Neuronal stem cell (in vitro differentiated cells): ENCODE results near the gene ACRBP.

Experiments
- DNase-seq: peaks from one replicate; pipeline ENCODE4 v3.0.0-alpha.2; 2013; ENCODE audit warnings: low spot score
- H2AFZ ChIP-seq: one replicate; pipeline ENCODE4 v1.6.1; 2013; ENCODE audit warnings: mild to moderate bottlenecking, low read length, inconsistent platforms
- H2AK5ac ChIP-seq: 2 replicates; pipeline ENCODE4 v1.6.1; 2013; ENCODE audit warnings: low read depth, mild to moderate bottlenecking, inconsistent platforms, low read length, moderate library complexity, mixed read lengths
- H2BK120ac ChIP-seq: 2 replicates; pipeline ENCODE4 v1.6.1; 2013; ENCODE audit warnings: low read depth, mild to moderate bottlenecking, inconsistent platforms, low read length, moderate library complexity, mixed read lengths
- H2BK12ac ChIP-seq: one replicate; pipeline ENCODE4 v1.6.1; 2013; ENCODE audit warnings: low read length, inconsistent platforms
- H2BK15ac ChIP-seq: 2 replicates; pipeline ENCODE4 v1.6.1; 2013; ENCODE audit warnings: mild to moderate bottlenecking, low read length, inconsistent platforms, mixed read lengths
- H2BK5ac ChIP-seq: one replicate; pipeline ENCODE4 v1.6.1; 2013; ENCODE audit warnings: inconsistent platforms, mild to moderate bottlenecking, low read length, moderate library complexity
- H3K14ac ChIP-seq: one replicate; pipeline ENCODE4 v1.6.1; 2013; ENCODE audit warnings: low read length, inconsistent platforms
- H3K18ac ChIP-seq: 2 replicates; pipeline ENCODE4 v1.6.1; 2013; ENCODE audit warnings: low read length, inconsistent platforms
- H3K23ac ChIP-seq: 2 replicates; pipeline ENCODE4 v1.6.1; 2013; ENCODE audit warnings: low read depth, mild to moderate bottlenecking, mixed read lengths, low read length, inconsistent platforms; ENCODE audit not compliant: poor library complexity
- H3K27ac ChIP-seq: replicated peaks from 3 replicates; pipeline ENCODE4 v1.5.1; 2013; ENCODE audit warnings: low read length, inconsistent platforms
- H3K27me3 ChIP-seq, 3 experiments: 2 replicates each; pipeline ENCODE4 v1.6.1; 2013; ENCODE audit warnings: low read length in 3 of 3, mild to moderate bottlenecking in 2 of 3, inconsistent platforms in 1 of 3, low read depth in 1 of 3, mixed read lengths in 1 of 3, moderate library complexity in 1 of 3; ENCODE audit not compliant: control insufficient read depth in 3 of 3, insufficient read depth in 3 of 3
- H3K36me3 ChIP-seq, 2 donors: replicated peaks in 1 of 2; 2 replicates each; pipeline ENCODE4 v1.6.1; 2013; ENCODE audit warnings: low read length in 2 of 2; ENCODE audit not compliant: control insufficient read depth in 2 of 2, insufficient read depth in 2 of 2
- H3K4ac ChIP-seq: 2 replicates; pipeline ENCODE4 v1.6.1; 2013; ENCODE audit warnings: inconsistent platforms, mild to moderate bottlenecking, low read length, moderate library complexity
- H3K4me1 ChIP-seq, 2 donors: 1 replicate in 1 of 2; 2 replicates in 1 of 2; pipeline ENCODE4 v1.6.1; 2013; ENCODE audit warnings: low read length in 2 of 2, low read depth in 1 of 2; ENCODE audit not compliant: control insufficient read depth in 2 of 2, insufficient read depth in 1 of 2
- H3K4me2 ChIP-seq: one replicate; pipeline ENCODE4 v1.6.1; 2013; ENCODE audit warnings: mild to moderate bottlenecking, low read length, inconsistent platforms; ENCODE audit not compliant: insufficient read depth, poor library complexity, severe bottlenecking
- H3K4me3 ChIP-seq, 2 donors: 2 replicates each; pipeline ENCODE4 v1.5.1; 2013; ENCODE audit warnings: low read length in 2 of 2, mild to moderate bottlenecking in 2 of 2, inconsistent platforms in 1 of 2, moderate library complexity in 1 of 2
- H3K79me1 ChIP-seq: one replicate; pipeline ENCODE4 v1.6.1; 2013; ENCODE audit warnings: low read depth, mild to moderate bottlenecking, inconsistent platforms, low read length, moderate library complexity
- H3K9ac ChIP-seq: one replicate; pipeline ENCODE4 v1.6.1; 2013; ENCODE audit warnings: mild to moderate bottlenecking, low read depth, low read length, inconsistent platforms; ENCODE audit not compliant: poor library complexity
- H3K9me3 ChIP-seq, 2 donors: replicated peaks in 1 of 2; 2 replicates each; pipeline versions ENCODE3 to v1.6.1; 2013; ENCODE audit warnings: low read length in 2 of 2, mild to moderate bottlenecking in 2 of 2, inconsistent platforms in 1 of 2, low read depth in 1 of 2, mixed read lengths in 1 of 2, moderate library complexity in 1 of 2; ENCODE audit not compliant: control insufficient read depth in 2 of 2, insufficient read depth in 1 of 2
- H4K8ac ChIP-seq: one replicate; pipeline ENCODE4 v1.6.1; 2013; ENCODE audit warnings: low read depth, mild to moderate bottlenecking, inconsistent platforms, low read length, moderate library complexity
- H4K91ac ChIP-seq: one replicate; pipeline ENCODE4 v1.6.1; 2013; ENCODE audit warnings: low read length, low read depth, mild to moderate bottlenecking, inconsistent platforms; ENCODE audit not compliant: poor library complexity
- WGBS, 2 donors: extraction: QIAGEN DNeasy Blood & Tissue Kit; methylation state at CpG; one replicate each; pipeline ENCODE4 v1.1.7; 2013; ENCODE audit warnings: missing lambda C conversion rate in 2 of 2, mixed read lengths in 1 of 2; ENCODE audit not compliant: insufficient read length in 2 of 2, insufficient replicate concordance in 1 of 2; ENCODE audit errors: extremely low coverage in 2 of 2; 5-methylcytosine and 5-hydroxymethylcytosine counted together

Gene ACRBP

GRCh38 chr12:6643569-6644256, 3.5 kb downstream of the ACRBP start:
- no peak overlapping the region for H3K27ac ChIP-seq
- H2AK5ac ChIP-seq = no peak overlapping the region
- H3K9ac ChIP-seq = no peak overlapping the region
- no peak overlapping the region for H4K8ac ChIP-seq
- H3K14ac ChIP-seq = no peak overlapping the region
- H3K23ac ChIP-seq = no peak overlapping the region
- no peak overlapping the region for H2AFZ ChIP-seq
- no peaks in the 10 kb centered on the region for H3K4me1 ChIP-seq
- H2BK120ac ChIP-seq = no peak overlapping the region
- no peak for DNase-seq
- peaks cover 2 to 21% of the 10 kb centered on the region in 2 donors for H3K36me3 ChIP-seq
- no peak overlapping the region for H3K4ac ChIP-seq
- H3K4me2 ChIP-seq = no peak overlapping the region
- H2BK12ac ChIP-seq = no peak overlapping the region
- H2BK15ac ChIP-seq = no peak overlapping the region
- no CpG with 5 or more reads among the region's 6 CpGs for WGBS, 2 donors
- H3K18ac ChIP-seq = no peak overlapping the region
- no peak overlapping the region for H4K91ac ChIP-seq
- H3K27me3 ChIP-seq = no peaks in the 10 kb centered on the region
- peaks cover 4 to 39% of the 10 kb centered on the region in 2 donors for H3K9me3 ChIP-seq
- no peak overlapping the region for H3K4me3 ChIP-seq
- H3K79me1 ChIP-seq = peaks cover 2% of the 10 kb centered on the region
- no peak overlapping the region for H2BK5ac ChIP-seq

GRCh38 chr12:6641131-6641530, 6.1 kb downstream of the ACRBP start:
- Histone ChIP-seq H2AK5ac (no peak overlapping the region), H2BK15ac (no peak overlapping the region), H3K4ac (no peak overlapping the region), H4K91ac (no peak overlapping the region), H3K36me3 (peaks cover 0 to under 1% of the 10 kb centered on the region in 2 donors), H3K4me2 (no peak overlapping the region), H3K9ac (no peak overlapping the region), H4K8ac (no peak overlapping the region), H2BK120ac (no peak overlapping the region), H3K27me3 (no peaks in the 10 kb centered on the region), H3K27ac (no peak overlapping the region), H3K9me3 (peaks cover 4 to 27% of the 10 kb centered on the region in 2 donors), H3K14ac (no peak overlapping the region), H3K18ac (no peak overlapping the region), H3K4me3 (no peak overlapping the region), H3K79me1 (peaks cover 2% of the 10 kb centered on the region), H2BK5ac (no peak overlapping the region), H3K4me1 (no peaks in the 10 kb centered on the region), H2AFZ (no peak overlapping the region), H2BK12ac (no peak overlapping the region), H3K23ac (no peak overlapping the region)
- WGBS, 2 donors = no CpG with 5 or more reads among the region's 4 CpGs
- no peak for DNase-seq

- peaks cover 4 to 26% of the 10 kb centered on the region in 2 donors for H3K9me3 ChIP-seq
- no peak overlapping the region for H2BK120ac ChIP-seq
- no peak overlapping the region for H3K4ac ChIP-seq
- no peaks in the 10 kb centered on the region for H3K36me3 ChIP-seq
- no CpG with 5 or more reads among the region's 4 CpGs for WGBS, 2 donors
- no peak overlapping the region for H2BK15ac ChIP-seq
- no peak overlapping the region for H2AK5ac ChIP-seq
- H3K4me1 ChIP-seq = peaks cover 0 to 3% of the 10 kb centered on the region in 2 donors
- H4K8ac ChIP-seq = no peak overlapping the region
- H3K79me1 ChIP-seq = peaks cover 2% of the 10 kb centered on the region
- H3K9ac ChIP-seq = no peak overlapping the region
- peak overlapping the region; percentile 13 for H3K18ac ChIP-seq
- H3K14ac ChIP-seq = no peak overlapping the region
- no peak overlapping the region for H3K27ac ChIP-seq
- no peak overlapping the region for H2BK5ac ChIP-seq
- H2AFZ ChIP-seq = no peak overlapping the region
- H3K4me2 ChIP-seq = no peak overlapping the region
- no peak overlapping the region for H2BK12ac ChIP-seq
- no peak overlapping the region for H4K91ac ChIP-seq
- no peak for DNase-seq
- H3K23ac ChIP-seq = peak overlapping the region; percentile 20
- H3K4me3 ChIP-seq = no peak overlapping the region
- H3K27me3 ChIP-seq = no peaks in the 10 kb centered on the region
These were observed 6.7 kb downstream of the ACRBP start for GRCh38 chr12:6640497-6640896.

GRCh38 chr12:6639151-6639801, 8.0 kb downstream of the ACRBP start:
- Histone ChIP-seq H3K23ac (no peak overlapping the region), H3K27me3 (no peaks in the 10 kb centered on the region), H3K4ac (peak overlapping the region; percentile 6), H2AK5ac (no peak overlapping the region), H3K9me3 (peaks cover 4 to 17% of the 10 kb centered on the region in 2 donors), H2BK5ac (no peak overlapping the region), H3K4me2 (no peak overlapping the region), H2AFZ (no peak overlapping the region), H3K36me3 (no peaks in the 10 kb centered on the region), H3K4me3 (no peak overlapping the region), H4K91ac (no peak overlapping the region), H3K27ac (no peak overlapping the region), H2BK15ac (peak overlapping the region; percentile 61), H2BK12ac (no peak overlapping the region), H2BK120ac (no peak overlapping the region), H4K8ac (no peak overlapping the region), H3K79me1 (peaks cover 2% of the 10 kb centered on the region), H3K4me1 (peaks cover 0 to 8% of the 10 kb centered on the region in 2 donors), H3K9ac (no peak overlapping the region), H3K14ac (no peak overlapping the region), H3K18ac (no peak overlapping the region)
- no CpG with 5 or more reads among the region's 11 CpGs for WGBS, 2 donors
- DNase-seq = no peak
